Effector memory CD4-positive, alpha-beta T cell (primary cell): ENCODE measurements around the gene HOPX.
"Not testable (repeated sequence)": the region's sequence is repeated elsewhere in the genome, so short reads cannot be mapped to it uniquely, and the experiment has no call there.

Experiments
- DNase-seq, 3 donors: peaks; one replicate each; pipeline ENCODE4 v3.0.0-alpha.2; 2020
- H3K27ac ChIP-seq: 2 replicates; pipeline ENCODE4 v1.7.0; 2013; ENCODE audit warnings: mild to moderate bottlenecking, low read length, moderate library complexity; ENCODE audit not compliant: insufficient read depth, poor library complexity, severe bottlenecking
- H3K27me3 ChIP-seq: replicated peaks from 2 replicates; pipeline ENCODE4 v1.7.0; 2013; ENCODE audit warnings: mild to moderate bottlenecking, low read length; ENCODE audit not compliant: insufficient read depth, control insufficient read depth, poor library complexity, severe bottlenecking
- H3K36me3 ChIP-seq: 2 replicates; pipeline ENCODE4 v1.7.0; 2013; ENCODE audit warnings: mild to moderate bottlenecking, low read length, moderate library complexity; ENCODE audit not compliant: control insufficient read depth, insufficient read depth
- H3K4me1 ChIP-seq: 2 replicates; pipeline ENCODE4 v1.7.0; 2013; ENCODE audit warnings: low read length, mild to moderate bottlenecking; ENCODE audit not compliant: control insufficient read depth, insufficient read depth, poor library complexity, severe bottlenecking
- H3K4me3 ChIP-seq: 2 replicates; pipeline ENCODE4 v1.7.0; 2013; ENCODE audit warnings: low read length, low read depth, mild to moderate bottlenecking; ENCODE audit not compliant: insufficient read depth, poor library complexity, severe bottlenecking
- H3K9me3 ChIP-seq: 2 replicates; pipeline ENCODE4 v1.7.0; 2013; ENCODE audit warnings: mild to moderate bottlenecking, low read length, moderate library complexity; ENCODE audit not compliant: control insufficient read depth

HOPX gene

GRCh38 chr4:56704089-56704871, 23.2 kb upstream of the HOPX start:
- H3K4me1 ChIP-seq, result no peaks in the 10 kb centered on the region
- H3K27me3 ChIP-seq, result no peaks in the 10 kb centered on the region
- H3K27ac ChIP-seq, result no peak overlapping the region
- no peak overlapping the region for H3K4me3 ChIP-seq
- H3K36me3 ChIP-seq, result no peaks in the 10 kb centered on the region
- no peak for DNase-seq
- H3K9me3 ChIP-seq, result no peaks in the 10 kb centered on the region

- no peaks in the 10 kb centered on the region for H3K36me3 ChIP-seq
- no peak for DNase-seq
- no peaks in the 10 kb centered on the region for H3K9me3 ChIP-seq
- H3K27me3 ChIP-seq, result no peaks in the 10 kb centered on the region
- no peak overlapping the region for H3K4me3 ChIP-seq
- no peak overlapping the region for H3K27ac ChIP-seq
- no peaks in the 10 kb centered on the region for H3K4me1 ChIP-seq
Measured at GRCh38 chr4:56703378-56703777, 22.3 kb upstream of the HOPX start.

- H3K27ac ChIP-seq, result no peak overlapping the region
- H3K36me3 ChIP-seq, result no peaks in the 10 kb centered on the region
- no peak for DNase-seq
- H3K4me1 ChIP-seq, result no peaks in the 10 kb centered on the region
- H3K4me3 ChIP-seq, result no peak overlapping the region
- H3K9me3 ChIP-seq, result no peaks in the 10 kb centered on the region
- H3K27me3 ChIP-seq, result no peaks in the 10 kb centered on the region
Measured at GRCh38 chr4:56701644-56702043, 20.5 kb upstream of the HOPX start.

- Histone ChIP-seq H3K4me3 (no peak overlapping the region), H3K27me3 (no peaks in the 10 kb centered on the region), H3K9me3 (no peaks in the 10 kb centered on the region), H3K4me1 (no peaks in the 10 kb centered on the region), H3K27ac (no peak overlapping the region), H3K36me3 (no peaks in the 10 kb centered on the region)
- DNase-seq, result no peak
Measured at GRCh38 chr4:56701161-56701480, 20.0 kb upstream of the HOPX start.

GRCh38 chr4:56699537-56700105, 18.5 kb upstream of the HOPX start:
- H3K27me3 ChIP-seq, result no peaks in the 10 kb centered on the region
- H3K9me3 ChIP-seq, result no peaks in the 10 kb centered on the region
- H3K36me3 ChIP-seq, result no peaks in the 10 kb centered on the region
- H3K4me1 ChIP-seq, result no peaks in the 10 kb centered on the region
- no peak overlapping the region for H3K4me3 ChIP-seq
- no peak overlapping the region for H3K27ac ChIP-seq
- DNase-seq, result no peak

GRCh38 chr4:56698329-56698728, 17.2 kb upstream of the HOPX start:
- H3K9me3 ChIP-seq, result no peaks in the 10 kb centered on the region
- no peak overlapping the region for H3K4me3 ChIP-seq
- no peaks in the 10 kb centered on the region for H3K36me3 ChIP-seq
- H3K27ac ChIP-seq, result no peak overlapping the region
- H3K27me3 ChIP-seq, result no peaks in the 10 kb centered on the region
- H3K4me1 ChIP-seq, result no peaks in the 10 kb centered on the region
- DNase-seq, result no peak

- Histone ChIP-seq H3K4me1 (no peaks in the 10 kb centered on the region), H3K9me3 (no peaks in the 10 kb centered on the region), H3K27me3 (no peaks in the 10 kb centered on the region), H3K4me3 (no peak overlapping the region), H3K36me3 (no peaks in the 10 kb centered on the region), H3K27ac (no peak overlapping the region)
- no peak for DNase-seq
Measured at GRCh38 chr4:56696056-56696455, 15.0 kb upstream of the HOPX start.

GRCh38 chr4:56693476-56693875, 12.4 kb upstream of the HOPX start:
- H3K9me3 ChIP-seq, H3K36me3 ChIP-seq, DNase-seq, H3K4me3 ChIP-seq, H3K4me1 ChIP-seq, H3K27me3 ChIP-seq, H3K27ac ChIP-seq: not testable (repeated sequence)

- DNase-seq, result no peak
- no peak overlapping the region for H3K27ac ChIP-seq
- no peak overlapping the region for H3K4me3 ChIP-seq
- no peaks in the 10 kb centered on the region for H3K9me3 ChIP-seq
- no peaks in the 10 kb centered on the region for H3K27me3 ChIP-seq
- no peaks in the 10 kb centered on the region for H3K36me3 ChIP-seq
- no peaks in the 10 kb centered on the region for H3K4me1 ChIP-seq
Measured at GRCh38 chr4:56692576-56692975, 11.5 kb upstream of the HOPX start.

GRCh38 chr4:56691425-56691824, 10.3 kb upstream of the HOPX start:
- Histone ChIP-seq H3K27me3 (no peaks in the 10 kb centered on the region), H3K9me3 (no peaks in the 10 kb centered on the region), H3K36me3 (no peaks in the 10 kb centered on the region), H3K4me3 (no peak overlapping the region), H3K27ac (no peak overlapping the region), H3K4me1 (no peaks in the 10 kb centered on the region)
- DNase-seq, result no peak
